HG02852 (cell line): Measurements from ENCODE around the gene DNAI7.

ENCODE experiments used
- ATAC-seq: cut with Tn5 transposase; IDR thresholded peaks from one replicate; pipeline ENCODE4 v1.9.1; 2021; ENCODE audit warnings: mild to moderate bottlenecking, moderate library complexity; ENCODE audit not compliant: unreplicated experiment

DNAI7 gene

DNA sequence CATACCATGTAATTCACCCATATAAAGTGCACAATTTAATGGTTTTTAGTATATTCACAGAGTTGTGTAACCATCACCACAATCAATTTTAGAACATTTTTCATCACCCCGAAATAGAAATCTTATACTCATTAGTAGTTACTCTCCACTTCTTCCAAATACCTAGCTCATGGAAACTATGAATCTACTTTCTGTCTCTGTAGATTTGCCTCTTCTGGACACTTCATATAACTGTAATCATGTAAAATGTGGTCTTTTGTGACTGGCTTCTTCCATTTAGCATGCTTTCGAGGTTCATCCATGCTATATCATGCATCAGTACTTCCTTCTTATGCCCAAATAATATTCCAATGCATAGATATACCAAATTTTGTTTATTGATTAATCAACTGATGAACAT is 10.8 kb downstream of the DNAI7 start:
- ATAC-seq: no peak

DNA sequence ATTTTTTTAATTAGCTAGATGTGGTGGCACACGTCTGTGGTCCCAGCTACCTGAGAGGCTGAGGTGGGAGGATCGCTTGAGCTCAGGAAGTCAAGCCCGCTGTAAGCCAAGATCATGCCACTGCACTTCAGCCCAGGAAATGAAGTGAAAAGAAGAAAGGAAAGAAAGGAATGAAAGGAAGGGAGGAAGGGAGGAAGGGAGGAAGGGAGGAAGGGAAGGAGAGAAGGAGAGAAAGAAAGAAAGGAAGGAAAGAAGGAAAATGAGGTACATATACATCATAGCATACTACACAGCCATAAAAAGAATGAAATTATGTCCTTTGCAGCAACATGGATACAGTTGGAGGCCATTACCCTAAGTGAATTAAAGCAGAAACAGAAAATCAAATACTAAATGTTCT is 12.2 kb downstream of the DNAI7 start:
- ATAC-seq: no peak

DNA sequence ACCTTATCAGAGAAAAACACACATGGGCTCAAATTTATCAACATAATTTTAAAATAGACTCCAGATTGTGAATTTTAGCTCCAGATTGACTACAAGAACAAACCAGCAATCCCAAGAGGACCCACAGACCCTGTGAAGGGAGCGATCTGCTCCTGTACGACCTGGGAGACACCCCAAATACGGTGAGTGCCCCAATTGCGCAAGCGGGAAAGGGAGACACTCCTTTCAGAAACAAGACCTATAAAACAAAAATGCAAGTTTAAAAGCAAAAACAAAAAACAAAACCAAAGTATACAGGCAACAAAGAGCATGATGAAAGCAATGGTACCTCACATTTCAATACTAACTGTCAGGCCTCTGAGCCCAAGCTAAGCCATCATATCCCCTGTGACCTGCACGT is 32.1 kb downstream of the DNAI7 start:
- no peak for ATAC-seq

- ATAC-seq: no peak
These were observed 38.9 kb downstream of the DNAI7 start for GRCh38 chr12:25156061-25156460.

DNA sequence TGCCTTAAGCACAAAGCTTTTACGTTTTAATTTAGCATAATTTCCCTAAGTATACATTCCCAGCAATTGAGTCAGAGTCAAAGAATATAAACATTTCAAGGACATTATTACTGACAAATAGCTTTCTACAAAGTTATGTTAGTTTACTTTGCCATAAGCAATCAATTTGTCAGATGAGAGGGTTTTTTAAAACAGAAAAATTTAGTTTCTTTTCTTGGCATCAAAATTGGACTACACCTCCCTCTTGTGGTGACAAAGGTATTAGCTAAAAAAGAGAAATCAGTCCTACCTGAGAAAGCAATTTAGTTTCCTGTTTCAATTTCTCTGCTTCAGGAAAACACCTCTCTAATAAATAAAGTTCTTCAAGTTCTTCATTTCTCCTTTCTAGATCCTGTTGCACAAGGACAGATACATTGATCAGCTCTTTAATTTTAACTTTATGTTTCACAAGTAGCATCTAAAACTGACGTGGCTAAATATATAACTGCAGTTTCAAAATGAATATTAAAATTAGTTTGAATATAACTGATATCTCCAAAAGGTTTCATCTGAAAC is 39.9 kb downstream of the DNAI7 start:
- ATAC-seq: peak; percentile 50

DNA sequence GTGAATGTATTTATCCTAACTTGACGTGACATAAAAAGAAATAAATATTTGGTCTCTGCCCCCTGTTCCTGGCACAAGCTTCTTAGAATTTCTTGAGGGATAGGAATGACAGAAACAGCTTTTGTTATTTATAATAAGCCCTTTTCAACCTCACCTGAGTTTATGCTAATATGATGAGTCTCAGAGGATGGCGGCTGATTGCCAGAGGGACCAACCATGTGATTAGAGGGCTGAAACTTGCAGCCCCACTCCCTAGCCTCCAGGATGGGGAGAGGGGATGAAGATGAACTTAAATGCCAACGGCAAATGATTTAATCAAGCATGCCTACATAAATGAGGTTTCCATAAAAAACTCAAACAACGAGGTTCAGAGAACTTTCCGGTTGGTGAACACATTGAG is 42.9 kb downstream of the DNAI7 start:
- no peak for ATAC-seq

DNA sequence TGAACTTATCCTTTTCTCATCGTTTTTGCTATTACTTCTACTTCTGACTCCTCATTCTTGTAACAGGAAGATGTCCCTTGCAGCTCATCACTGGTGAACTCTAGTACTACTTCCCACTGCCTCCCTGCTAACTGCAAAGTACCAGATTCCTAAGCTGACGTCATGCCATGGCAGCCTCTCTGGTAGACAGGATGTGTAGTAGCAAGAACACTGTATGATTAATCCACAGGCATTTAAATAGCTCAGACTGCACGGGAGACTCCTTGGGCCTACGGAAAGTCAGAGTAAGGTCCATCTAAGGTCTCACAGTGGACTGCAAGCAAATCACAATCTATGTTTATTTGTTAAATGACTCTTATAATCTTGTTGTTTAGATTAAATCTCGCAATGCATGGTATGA is 43.5 kb downstream of the DNAI7 start:
- no peak for ATAC-seq

GRCh38 chr12:25146686-25147085 is 48.3 kb downstream of the DNAI7 start:
- no peak for ATAC-seq

GRCh38 chr12:25135531-25136154 is 59.3 kb downstream of the DNAI7 start:
- ATAC-seq: no peak

GRCh38 chr12:25131270-25131669 is 63.7 kb downstream of the DNAI7 start:
- ATAC-seq: no peak

DNA sequence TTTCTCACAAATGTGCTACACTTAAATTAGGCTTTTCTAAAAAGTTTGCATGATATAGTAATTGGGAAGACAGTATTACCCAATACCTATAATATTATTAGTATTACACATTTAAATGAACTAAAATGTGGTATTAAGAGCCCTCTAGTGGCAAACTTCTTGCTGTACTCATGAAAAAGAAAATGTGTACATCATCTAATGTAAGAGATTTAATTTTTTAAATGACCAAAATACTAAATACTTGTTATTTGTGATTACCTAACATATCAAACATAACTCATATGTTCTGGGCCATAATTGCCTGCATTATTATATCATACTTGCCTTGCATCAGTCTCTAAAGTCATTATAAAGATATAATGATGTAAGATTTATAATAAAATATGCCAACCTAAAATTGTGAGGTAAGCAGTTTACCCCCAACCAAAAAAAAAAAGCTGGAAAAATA is 64.2 kb downstream of the DNAI7 start:
- no peak for ATAC-seq

DNA sequence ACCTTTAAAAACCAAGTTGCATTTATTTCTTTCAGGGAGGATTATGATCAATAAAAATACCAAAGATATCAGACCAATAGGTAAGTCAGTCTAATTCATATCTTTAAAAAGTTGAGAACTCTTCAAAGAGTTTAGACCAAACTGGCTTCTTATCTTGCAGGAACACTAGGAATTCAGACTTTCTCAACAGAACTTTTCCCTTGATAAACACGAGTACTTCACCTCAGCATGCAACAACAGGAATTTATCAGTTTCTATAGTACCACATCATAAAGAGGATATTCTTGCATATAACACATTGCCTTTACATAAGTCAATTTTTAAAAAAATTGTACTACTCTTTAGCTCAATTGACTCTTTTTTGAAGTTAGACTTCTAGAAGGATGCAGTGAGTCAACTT is 68.2 kb downstream of the DNAI7 start:
- ATAC-seq: no peak

- ATAC-seq: no peak
These were observed 68.9 kb downstream of the DNAI7 start for GRCh38 chr12:25126101-25126500.

GRCh38 chr12:25124493-25124892 is 70.5 kb downstream of the DNAI7 start:
- ATAC-seq: no peak

GRCh38 chr12:25123126-25123525 is 71.8 kb downstream of the DNAI7 start:
- ATAC-seq: no peak

DNA sequence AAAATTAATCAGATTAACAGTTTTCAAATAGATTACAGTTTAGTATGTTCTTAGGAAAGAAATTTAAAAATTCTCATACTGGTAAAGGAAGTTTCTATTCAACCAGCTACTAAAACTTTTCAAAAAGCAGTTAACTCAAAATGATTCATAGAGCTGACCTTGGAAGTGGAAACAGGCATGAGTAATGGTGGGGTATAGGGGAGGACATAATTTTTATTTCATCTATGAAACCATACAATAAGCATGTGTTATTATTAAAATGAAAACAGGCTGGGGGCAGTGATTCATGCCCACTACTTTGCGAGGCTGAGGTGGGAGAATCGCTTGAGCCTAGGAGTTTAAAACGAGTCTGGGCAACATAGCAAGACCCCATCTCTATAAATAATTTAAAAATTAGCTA is 73.0 kb downstream of the DNAI7 start:
- ATAC-seq: no peak

DNA sequence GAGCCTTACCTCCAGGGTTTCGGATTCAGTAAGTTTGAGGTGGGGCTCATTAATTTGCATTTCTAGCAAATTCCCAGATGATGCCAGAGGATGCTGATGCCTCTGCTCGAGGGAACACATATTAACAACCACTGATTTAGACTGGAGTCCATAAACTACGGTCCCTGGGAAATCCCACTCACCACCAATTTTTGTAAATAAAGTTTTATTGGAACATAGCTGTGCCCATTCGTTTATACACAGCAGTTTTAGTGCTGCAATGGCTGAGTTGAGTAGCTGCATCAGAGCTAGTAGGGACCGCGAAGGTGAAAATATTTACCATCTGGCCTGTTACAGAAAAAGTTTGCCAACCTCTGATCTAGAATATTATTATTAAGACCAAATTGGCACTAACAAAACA is 73.8 kb downstream of the DNAI7 start:
- ATAC-seq: no peak

GRCh38 chr12:25119020-25119419 is 75.9 kb downstream of the DNAI7 start:
- no peak for ATAC-seq

DNA sequence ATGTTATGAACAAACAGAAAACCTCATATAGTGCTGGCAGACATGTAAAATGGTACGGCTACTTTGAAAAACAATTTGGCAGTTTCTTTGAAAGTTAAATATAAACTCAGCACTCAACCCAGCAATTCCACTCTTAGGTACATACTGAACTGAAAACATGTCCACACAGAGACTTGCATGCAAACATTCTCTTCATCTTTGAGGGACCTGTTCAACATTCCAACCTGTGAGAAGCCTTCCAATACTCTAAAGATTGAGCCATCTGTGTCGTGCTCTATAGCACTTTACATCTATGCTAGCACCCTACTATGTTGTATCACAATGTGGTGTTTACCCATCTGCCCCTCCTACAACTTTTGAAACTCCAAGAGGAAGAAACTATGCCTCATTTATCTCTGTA is 79.3 kb downstream of the DNAI7 start:
- ATAC-seq: no peak

DNA sequence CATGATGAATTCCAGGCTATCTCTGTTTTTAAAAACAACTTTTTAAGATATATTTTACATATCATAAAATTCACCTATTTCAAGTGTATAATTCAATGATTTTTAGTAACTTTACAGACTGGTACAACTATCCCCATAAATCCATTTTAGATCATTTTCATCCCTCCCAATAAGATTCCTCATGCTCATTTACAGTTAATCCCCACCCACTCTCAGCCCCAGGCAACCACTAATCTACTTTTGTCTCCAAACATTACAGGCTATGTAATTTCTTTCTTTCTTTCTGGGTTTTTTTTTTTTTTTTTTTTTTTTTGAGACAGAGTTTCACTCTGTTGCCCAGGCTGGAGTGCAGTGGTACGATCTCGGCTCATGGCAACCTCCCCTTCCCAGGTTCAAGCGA is 81.3 kb downstream of the DNAI7 start:
- no peak for ATAC-seq

GRCh38 chr12:25110260-25110659 is 84.7 kb downstream of the DNAI7 start:
- no peak for ATAC-seq

GRCh38 chr12:25107920-25108319 is 87.0 kb downstream of the DNAI7 start:
- ATAC-seq: peak; percentile 93

DNA sequence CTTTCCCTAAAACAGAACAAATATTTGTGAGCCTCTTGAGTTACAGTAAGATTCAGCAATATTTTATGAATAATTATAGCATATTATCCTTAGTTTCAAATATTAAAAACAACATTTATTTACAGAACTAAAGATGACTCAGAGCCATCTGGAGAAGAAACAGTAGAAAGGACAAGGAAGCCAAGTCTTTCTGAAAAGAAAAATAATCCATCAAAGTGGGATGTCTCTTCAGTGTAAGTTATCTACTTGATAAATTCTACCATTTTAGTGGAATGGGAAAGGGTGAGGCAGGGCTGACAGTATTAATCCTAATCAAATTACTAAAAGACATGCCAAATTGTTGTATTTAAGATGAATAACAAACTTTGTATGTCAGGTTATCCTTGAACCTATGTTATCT is 88.1 kb downstream of the DNAI7 start:
- no peak for ATAC-seq
